SH-SY5Y (cell line): ENCODE measurements around the gene RAC3.

ENCODE experiments used
- GATA2 ChIP-seq: IDR thresholded peaks from 2 replicates; pipeline ENCODE4 v1.6.1; 2011; ENCODE audit warnings: mild to moderate bottlenecking, low read depth, low read length
- GATA3 ChIP-seq: IDR thresholded peaks from 2 replicates; pipeline ENCODE4 v1.6.1; 2011; ENCODE audit warnings: low read depth, mild to moderate bottlenecking, low read length, moderate library complexity

Gene RAC3

DNA sequence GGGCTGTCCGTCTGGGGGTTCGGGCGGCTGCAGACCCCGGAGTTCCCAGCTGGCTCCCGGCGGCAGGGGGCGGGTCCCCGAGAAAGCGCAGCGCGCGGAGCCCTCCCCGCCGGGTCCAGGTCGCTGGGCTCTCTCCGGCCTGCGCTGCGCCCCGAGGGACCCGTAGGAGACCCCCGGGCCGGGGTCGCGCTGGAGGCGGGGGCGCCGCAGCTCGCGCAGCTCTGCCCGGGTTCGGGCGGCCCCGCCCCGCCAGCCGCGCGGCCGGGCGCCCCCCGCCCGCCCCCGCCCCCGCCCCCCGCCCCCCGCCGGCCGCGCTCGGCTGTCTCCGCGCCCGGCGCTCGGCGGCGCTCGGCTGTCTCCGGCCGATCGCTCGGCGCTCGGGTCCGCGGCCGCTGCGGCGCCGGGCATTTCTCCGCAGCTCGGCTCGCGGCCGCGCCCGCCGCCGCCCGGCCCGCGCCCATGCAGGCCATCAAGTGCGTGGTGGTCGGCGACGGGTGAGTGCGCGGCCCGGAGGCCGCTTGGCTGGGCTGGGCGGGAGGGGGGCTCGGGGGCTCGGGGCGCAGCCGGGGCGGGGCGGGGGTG lies at the start of gene RAC3:
Gene RAC3, plus strand, starts transcription at position 376 of the 582 bp plus-strand sequence. Its CDS starts 84 bp downstream, at position 460.
- TF ChIP-seq GATA2 (no peak), GATA3 (no peak)

DNA sequence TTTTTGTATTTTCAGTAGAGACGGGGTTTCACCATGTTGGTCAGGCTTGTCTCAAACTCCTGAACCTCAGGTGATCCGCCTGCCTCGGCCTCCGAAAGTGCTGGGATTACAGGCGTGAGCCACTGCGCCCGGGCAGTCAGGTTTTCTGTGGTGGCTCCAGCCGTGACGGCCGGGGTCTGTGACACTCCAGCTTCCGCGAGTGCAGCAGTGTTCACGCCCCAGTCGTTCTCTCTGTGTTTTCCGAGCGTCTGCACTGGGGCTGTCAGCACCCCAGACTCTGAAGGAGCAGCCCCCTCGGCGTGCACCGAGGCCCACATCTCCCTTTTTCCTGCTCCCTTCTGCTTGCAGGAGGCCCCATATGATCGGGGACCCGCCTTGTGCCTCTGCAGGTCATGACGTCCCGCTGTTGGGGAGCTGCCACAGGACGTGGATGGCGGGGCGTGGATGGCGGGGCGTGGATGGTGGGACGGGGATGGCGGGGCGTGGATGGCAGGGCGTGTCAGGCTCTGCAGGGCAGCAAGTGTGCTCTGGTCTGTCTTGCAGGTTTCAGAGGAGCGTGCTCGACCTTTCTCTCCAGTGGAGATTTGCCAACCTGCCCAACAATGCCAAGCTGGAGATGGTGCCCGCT lies 48.4 kb upstream of the RAC3 start:
- TF ChIP-seq GATA3 = no peak
- TF ChIP-seq GATA2 = no peak

DNA sequence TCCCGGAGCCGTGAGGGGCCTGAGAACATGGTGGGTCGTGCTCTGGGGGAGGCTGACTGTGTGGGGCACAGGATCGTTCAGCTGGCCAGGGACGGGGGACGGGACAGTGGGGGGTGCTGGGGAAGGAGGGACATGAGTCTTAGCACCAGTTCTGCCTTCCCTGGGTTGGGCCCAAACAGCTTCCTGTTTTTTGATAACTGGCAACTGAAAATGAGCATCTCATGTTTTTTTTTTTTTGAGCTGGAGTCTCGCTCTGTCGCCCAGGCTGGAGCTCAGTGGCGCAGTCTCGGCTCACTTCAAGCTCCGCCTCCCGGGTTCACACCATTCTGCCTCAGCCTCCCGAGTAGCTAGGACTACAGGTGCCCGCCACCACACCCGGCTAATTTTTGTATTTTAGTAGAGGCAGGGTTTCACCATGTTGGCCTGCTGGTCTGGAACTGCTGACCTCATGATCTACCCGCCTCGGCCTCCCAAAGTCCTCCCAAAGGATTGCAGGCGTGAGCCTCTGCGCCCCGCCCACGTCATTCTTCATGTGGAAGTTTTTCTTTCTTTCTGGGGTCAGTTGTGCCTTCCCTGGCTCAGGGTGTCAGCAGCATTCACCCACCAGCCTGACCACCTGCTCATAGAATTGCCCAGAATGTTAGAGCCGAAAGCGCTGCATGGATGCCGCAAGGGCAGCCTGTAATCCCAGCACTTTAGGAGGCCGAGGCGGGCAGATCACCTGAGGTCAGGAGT lies 47.7 kb upstream of the RAC3 start:
- no peak for TF ChIP-seq GATA2
- TF ChIP-seq GATA3 = no peak

DNA sequence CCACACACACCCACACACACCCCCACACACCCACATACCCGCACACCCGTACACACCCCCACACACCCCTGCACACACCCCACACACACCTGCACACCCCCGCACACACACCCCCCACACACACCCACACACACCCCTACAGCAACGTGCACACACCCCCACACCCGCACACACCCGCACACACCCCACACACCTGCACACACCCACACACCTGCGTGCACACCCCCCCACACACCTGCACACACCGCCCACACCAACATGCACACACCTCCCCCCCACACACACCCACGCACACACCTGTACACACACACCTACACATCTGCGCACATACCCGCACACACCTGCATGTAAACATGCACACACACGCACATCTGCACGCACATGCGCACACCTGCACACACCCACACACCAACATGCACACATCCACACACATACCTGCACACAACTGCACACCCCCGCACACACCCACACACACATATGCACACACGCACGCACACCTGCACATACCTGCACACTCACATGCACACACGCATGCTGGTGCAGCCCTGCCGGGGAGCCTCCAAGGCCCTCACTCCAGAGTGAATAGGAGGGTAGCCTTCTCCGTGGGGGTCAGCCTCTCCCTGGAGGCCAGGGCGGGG lies 46.6 kb upstream of the RAC3 start:
- TF ChIP-seq GATA3 (no peak), GATA2 (no peak)

DNA sequence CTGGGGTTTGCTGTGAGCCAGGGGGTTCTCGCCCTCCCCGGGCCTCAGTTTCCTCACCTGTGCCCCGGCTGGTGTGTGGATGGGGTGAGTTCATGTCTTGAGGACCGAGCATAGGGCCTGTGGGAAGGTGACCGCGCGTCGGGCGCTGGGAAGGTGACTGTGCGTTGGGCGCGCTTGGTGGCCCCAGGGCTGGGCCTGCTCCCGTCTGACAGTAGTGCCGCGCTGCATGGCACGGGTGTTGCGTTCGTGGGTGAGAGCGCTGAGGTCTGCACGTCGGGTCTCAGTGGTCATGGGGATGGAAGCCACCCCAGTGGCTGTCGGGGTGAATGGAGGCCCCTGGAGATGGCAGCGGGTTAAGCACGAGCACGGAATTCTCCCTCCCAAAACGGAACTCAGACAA lies 44.9 kb upstream of the RAC3 start:
- TF ChIP-seq GATA3 (no peak), GATA2 (no peak)

DNA sequence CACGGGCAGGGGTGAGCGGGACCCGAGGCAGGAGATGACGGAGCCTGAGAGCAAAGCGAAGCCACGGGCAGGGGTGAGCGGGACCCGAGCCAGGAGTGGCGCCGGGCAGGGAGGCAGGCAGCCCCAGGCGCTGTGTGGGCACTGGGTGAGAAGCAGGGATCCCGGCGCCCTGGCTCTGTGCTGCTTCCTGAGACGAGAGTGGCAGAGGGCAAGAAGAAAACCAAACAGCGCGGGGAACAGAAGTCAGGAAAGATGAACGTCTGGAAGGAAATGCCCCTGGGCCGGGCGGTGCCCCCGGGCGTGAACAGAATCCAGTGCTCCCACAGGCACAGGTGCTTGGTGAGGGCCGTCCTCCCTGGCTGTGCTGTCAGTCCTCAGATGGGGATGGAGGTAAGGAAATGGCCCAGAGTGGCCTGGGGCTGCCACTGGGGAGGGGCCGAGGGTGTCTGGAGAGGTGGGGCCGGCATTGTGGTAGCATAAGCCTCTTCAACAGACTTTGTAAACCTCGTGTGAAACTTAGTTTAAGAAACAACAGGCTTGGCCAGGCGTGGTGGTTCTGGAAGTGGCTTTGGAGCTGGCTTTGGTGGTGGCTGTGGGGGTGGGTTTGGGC lies 44.2 kb upstream of the RAC3 start:
- TF ChIP-seq GATA3 (no peak), GATA2 (no peak)

DNA sequence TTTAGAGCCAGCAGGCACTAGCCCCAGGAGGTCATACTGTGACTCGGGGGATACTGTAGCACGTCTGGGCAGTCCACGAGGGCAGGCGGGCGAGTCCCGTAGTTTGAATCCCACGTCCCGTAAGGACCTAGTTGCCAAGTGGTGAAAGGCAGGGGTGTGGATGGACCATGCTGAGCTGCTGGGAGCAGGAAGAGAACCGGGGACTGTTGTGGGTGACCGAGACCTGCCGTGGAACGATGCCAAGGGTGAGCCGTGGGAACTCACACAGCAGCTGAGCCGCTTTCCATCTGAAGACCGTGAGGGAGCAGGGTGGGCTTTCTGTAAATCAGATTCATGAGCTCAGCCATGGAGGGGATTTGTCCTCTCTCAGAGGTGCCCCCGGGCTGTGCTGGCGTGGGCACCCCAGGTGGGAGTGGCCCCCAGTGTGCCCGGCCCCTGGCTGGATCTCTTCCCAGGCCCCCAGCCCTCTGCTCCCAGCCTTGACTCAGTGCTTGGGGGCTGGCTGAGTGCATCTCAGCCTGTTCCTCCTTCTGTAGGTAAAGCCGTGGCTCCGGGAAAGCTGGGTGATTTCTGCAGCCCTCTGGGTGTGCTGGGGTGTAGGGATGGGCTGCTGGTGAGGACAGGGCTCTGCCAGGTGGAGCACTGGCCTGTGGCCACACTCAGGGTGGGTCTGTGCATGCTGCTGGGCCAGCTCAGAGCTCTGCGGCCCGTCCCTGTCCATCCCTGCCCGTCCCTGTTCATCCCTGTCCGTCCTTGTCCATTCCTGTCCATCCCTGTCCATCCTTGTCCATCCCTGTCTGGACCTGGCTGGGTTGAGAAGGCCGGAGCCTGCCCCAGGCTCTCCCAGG lies 40.4 kb upstream of the RAC3 start:
- TF ChIP-seq GATA3 = no peak
- TF ChIP-seq GATA2 = no peak

DNA sequence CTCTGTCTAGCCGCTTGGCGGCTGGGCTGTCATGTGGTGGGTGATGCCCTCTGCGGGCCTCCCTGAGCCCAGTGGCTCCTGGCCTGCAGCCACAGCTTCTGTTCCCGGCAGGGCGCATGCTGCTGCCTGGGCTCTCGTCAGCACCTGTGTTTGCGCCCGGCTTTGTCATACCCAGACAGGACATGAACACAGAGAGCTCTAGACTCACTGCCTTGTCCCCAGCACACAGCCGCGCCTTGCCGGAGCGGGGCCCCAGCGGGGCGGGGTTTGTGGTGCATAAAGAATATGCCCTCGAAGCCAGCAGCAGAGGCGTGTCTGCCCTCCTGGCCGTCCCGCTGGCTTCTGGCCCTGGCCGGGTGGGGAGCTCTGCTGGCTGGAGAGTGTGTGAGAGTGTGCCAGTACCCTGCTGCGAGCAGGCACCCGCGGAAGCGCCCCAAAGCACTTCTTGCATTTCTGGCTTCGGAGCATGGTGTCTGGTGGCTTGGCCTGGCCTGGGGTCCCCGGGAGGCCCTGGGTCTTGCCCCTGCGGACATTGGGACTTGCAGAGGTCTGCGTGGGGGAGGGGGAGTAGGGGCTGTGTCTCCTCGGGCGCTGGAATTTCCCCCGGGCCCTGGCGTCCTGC lies 39.7 kb upstream of the RAC3 start:
- TF ChIP-seq GATA3 (no peak), GATA2 (no peak)

DNA sequence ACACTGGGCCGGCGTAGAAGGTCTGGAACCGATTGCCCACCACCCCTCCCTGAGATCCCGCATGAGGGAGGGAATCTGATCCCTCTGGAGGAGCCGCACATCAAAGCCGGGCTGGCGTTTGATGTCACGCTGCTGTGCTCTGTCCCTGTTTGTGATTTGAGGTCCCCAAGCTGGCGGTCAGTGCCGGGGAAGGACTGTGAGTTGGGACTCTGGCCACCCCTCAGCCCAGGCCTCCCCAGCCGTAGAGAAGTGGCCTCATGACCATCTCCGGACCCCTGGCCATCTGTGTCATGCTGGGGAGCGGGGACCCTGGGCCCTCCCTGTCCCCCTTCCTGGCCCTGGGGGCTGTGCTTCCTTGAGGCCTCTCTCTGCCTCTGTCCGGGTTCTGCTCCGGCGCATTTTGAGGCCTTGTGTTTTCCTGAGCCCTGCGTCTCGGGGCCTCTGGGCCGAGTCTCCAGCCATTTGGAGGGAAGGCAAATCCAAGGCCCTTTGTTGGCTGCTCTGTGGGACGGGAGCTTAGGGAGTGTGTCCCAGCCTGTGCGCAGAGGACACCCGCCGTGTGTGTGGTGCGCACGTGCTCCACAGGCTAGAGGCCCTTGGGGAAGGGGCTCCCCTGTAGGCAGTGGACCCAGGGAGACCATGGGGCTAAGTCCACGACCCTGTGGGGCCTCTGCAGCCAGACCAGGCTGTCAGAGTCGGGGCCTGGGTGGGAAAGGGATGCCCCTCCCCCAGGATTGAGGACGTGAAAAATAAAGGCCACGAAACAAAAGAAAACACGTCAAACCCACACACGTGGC lies 39.0 kb upstream of the RAC3 start:
- no peak for TF ChIP-seq GATA2
- no peak for TF ChIP-seq GATA3

DNA sequence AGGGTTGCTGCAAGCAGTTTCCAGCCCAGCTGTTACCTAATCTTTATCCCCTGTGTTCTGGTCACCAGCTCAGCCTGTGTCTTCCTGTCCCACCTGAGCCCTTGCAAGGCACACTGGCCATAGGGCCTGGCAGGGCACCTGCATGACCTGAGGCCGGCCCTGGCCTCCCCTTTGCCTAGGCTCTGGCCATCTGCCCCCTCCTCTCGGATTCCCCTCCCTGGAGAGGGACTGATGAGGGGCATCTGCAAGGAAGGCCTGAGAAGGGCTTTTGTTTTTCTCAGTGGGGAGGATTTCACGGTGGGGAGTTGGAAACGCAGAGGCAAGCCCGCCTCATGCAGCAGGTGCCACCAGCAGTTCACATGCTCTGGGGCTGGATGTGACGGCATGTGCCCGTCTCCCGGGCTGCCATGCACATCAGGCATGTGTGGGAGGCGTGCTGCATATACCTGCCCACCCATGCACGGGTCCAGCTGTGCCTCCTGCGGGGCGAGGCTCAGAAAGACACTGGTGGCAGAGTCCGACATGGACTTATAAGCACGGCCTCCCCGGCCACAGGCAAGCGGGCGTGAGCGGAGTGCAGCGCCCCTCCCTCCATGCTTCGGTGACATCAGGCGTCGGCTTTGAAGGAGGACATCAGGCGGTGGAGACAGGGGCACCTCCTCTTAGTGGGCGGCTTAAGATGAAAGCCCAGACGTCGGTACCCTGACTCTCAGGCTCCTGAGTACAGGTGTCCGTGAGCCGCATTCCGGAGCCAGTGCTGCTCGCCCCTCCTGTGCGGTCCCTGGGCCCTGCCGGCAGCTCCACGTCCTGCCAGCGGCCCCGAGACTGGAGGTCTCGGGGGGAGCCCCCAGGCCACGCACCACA lies 37.5 kb upstream of the RAC3 start:
- no peak for TF ChIP-seq GATA2
- no peak for TF ChIP-seq GATA3
